HG02571 (cell line): ENCODE measurements around the gene HDHD2.
"Not testable (repeated sequence)": the region's sequence is repeated elsewhere in the genome, so short reads cannot be mapped to it uniquely, and the experiment has no call there.

ENCODE experiments used
- ATAC-seq: cut with Tn5 transposase; IDR thresholded peaks from one replicate; pipeline ENCODE4 v1.9.1; 2021; ENCODE audit warnings: mild to moderate bottlenecking, moderate library complexity; ENCODE audit not compliant: unreplicated experiment

Gene HDHD2, protein sequence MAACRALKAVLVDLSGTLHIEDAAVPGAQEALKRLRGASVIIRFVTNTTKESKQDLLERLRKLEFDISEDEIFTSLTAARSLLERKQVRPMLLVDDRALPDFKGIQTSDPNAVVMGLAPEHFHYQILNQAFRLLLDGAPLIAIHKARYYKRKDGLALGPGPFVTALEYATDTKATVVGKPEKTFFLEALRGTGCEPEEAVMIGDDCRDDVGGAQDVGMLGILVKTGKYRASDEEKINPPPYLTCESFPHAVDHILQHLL

DNA sequence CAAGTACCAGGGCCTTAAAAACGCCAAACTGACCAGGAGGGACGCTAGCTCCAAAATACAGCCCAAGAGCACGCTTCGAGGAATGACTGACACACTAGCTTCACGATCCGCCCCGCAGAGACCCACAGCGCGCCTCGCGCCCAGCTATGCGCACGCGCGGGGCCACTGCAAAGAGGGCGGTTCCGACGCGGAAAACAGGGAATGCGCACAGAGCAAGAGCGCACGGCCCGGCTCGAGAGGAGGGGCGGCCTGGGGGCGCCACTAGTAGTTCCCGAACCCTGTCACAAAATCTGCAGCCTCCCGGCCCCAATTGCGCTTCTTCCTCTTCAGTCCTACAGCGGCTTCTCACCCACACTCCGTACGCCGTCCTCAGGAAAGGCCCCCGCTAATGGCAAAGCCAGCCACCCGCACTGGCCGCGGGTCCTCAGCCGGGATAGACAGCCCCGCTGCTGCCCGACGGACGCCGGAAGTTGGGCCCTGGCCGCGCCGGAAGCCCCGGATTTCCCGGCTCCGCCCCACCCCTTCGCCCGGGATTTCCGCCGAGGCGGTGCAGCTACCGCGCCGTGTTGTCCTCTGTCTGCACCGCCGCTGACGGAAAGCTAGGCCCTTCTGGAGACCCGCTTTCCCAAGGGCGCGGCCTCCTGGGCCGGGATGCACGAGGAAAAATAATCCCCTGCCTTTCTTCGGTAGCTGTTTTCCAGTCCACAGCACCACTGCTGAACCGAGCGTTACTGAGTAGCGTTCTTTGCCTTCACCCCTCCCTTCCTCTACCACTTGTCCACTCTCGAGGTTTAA lies at the start of gene HDHD2:
Gene HDHD2, minus strand, starts transcription at position 472 of the 795 bp plus-strand sequence. CDS start 14,061 bp downstream, outside the sequence.
- ATAC-seq = peak; percentile 84

DNA sequence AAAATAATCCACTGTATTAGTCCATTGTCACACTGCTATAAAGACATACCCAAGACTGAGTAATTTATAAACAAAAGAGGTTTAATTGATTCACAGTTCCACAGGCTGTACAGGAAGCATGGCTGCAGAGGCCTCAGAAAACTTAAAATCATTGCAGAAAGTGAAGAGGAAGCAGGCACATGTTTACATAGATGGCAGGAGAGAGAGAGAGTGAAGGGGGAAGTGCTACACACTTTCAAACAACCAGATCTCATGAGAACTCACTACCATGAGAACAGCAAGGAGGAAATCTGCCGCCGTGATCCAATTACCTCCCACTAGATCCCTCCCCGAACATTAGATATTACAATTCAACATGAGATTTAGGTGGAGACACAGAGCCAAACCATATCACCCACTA lies 45.7 kb upstream of the HDHD2 start:
- ATAC-seq = not testable (repeated sequence)

DNA sequence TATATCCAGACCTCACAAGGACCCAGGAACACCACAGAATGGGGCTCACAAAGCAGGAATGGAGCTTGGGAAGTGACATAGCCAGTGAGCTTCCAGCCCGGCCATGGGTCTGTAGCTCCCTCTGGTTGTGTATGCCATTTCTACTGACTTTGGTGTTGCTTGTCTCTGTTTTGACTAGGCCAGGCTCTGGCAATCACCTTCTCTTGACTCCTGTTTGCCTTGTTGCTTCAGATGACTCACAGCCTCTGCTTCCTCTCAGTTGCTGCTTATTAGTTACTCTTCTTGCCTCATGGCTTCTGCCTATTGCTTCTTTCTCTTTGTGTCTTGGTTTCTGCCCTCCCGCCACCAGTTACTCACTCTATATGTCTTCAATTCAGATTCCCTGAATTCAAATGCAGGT lies 41.7 kb upstream of the HDHD2 start:
- ATAC-seq = no peak

DNA sequence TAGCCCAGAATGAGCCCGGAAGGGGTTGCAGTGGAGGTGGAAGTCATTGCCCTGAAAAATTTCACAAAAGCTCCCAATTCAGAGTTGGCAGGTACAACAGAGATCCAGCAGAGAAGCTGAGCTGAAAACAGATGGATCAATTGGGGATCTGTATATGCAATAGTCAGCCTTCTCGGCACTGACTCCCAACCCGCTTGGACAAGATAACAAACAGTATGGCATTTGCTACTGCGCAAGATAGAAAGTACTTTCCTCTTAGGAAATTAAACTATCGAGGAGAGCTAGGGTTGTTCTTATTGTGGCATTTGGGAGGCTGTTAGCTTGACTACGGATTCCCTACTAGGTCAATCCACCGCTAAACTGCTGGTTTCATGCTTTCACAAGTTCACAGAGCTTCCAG lies 37.4 kb upstream of the HDHD2 start:
- no peak for ATAC-seq

DNA sequence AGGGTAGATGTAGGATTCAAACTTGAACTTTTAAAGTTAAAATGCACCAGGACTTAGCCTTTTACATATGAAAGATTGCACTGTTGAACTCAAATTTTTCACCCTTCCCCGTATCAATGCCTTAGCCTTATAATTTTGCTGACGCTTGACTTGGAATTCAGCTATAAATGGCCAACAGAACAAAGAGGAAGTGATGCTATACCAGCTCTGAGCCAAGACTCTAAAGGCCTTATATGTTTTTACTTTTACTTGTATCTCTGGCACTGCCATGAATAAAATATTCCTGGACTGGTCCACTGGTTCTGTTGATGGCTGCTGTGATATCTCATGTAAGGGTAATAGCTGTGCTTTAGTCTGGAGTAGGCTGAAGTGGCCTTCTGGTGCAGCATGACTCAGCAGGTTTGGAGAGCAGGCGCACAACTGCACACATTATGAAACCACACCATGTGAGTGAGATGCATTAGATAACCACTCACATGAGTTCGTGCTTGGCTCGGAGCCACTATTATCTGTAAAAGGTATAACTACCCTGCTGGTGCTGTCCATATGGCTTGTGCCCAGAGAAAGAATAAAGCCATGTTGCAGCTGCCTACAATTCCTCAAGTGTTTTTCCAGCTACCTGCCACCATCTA lies 34.2 kb upstream of the HDHD2 start:
- no peak for ATAC-seq

DNA sequence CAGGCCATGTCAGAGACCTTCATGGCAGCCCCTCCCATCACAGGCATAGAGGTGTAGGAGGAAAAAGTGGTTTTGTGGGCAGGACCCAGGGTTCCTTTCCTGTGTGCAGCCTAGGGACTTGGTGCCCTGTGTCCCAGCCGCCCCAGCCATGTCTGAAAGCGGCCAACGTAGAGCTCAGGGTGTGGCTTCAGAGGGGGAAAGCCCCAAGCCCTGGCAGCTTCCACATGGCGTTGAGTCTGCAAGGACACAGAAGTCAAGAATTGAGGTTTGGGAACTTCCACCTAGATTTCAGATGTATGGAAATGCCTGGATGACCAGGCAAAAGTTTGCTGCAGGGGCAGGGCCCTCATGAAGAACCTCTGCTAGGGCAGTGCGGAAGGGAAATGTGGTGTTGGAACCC lies 31.9 kb upstream of the HDHD2 start:
- ATAC-seq = not testable (repeated sequence)

DNA sequence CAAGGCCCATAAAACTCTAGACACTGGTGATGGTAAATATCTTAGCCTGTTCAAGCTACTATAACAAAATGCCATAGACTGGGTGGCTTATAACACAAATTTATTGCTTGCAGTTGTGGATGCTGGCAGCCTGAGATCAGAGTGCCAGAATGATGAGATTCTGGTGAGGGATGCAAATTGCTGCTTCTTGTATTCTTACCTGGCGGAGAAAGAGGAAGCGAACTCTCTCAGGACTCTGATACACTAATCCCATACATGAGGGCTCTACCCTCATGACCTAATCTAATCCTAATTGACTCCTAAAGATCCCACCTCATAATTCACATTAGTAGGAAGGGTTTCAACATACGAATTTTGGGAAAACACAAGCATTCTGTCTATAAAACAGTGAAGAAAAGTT lies 30.5 kb upstream of the HDHD2 start:
- no peak for ATAC-seq

DNA sequence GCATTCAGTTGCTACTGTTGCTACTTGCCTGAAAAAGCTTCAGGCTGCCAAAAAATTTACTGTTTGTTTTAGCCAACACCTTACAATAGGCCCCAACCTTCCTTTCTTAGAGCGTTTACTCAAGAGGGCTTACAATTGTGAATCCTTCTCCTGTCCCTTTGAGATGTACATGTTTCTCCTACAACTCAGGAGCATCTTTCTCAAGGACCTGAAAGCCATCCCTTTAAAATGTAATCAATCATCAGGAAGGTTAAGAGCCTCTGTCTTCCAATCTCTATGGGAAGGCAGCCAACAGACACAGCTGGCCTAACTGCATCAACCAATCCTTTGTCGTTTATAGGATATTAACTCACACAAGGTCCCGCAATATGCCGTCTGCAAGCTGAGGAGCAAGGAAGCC lies 29.2 kb upstream of the HDHD2 start:
- no peak for ATAC-seq

DNA sequence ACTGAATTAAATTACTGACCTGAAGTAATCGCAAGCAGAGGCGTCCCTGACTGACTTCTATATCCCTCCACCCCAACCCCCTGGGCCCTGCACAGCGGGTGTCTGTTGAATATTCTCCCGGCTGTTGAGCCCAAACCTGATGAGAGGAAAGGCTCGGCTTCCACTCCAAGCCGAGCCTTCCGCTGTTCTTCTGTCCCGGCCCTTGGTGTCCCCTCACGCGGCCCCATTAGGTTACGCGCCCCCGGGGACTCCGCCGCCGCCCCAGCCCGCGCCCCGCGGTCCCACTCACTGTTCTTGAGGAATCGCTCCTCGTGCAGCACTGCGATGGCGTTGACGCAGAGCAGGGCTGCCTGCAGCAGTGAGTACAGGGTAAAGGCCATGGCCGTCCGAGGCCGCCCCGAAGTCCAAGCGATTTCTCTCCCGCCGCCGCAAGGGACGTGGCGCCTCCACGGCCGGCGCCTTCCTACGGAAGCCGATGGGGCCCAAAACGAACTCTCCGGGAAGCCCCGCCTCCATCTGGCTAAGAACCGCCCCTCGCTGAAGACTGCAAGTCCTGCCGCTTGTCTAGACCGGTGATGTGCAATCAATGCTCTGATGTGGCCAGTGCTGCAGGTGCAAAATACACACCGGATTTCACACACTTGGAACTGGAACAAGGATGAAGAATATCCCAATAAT lies 25.7 kb upstream of the HDHD2 start, which contains the start of gene IER3IP1:
Gene IER3IP1, minus strand, starts transcription at position 467 of the 678 bp plus-strand sequence. Its CDS starts 87 bp downstream, at position 380.
- ATAC-seq = peak; percentile 82

DNA sequence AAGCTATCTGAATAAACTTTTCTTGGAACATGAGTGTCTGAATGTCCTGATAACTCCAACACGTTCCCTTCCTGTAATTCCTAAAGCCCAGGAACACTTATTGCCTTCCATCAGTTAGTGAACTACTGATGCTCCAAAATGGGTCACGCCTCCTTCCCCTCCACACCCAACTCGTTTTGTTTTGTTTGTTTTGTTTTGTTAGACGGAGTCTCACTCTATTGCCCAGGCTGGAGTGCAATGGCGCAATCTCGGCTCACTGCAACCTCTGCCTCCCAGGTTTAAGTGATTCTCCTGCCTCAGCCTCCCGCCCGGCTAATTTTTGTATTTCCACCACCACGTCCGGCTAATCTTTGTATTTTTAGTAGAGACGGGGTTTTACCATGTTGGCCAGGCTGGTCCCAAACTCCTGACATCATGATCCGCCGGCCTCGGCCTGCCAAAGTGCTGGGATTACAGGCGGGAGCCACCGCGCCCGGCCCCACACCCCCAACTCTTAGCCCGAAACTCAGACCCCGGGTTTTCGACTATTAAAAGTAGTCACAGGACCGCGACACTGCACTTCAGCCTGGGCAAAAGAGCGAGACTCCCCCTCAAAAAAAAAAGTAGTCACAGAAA lies 25.1 kb upstream of the HDHD2 start:
- peak; percentile 13 for ATAC-seq

DNA sequence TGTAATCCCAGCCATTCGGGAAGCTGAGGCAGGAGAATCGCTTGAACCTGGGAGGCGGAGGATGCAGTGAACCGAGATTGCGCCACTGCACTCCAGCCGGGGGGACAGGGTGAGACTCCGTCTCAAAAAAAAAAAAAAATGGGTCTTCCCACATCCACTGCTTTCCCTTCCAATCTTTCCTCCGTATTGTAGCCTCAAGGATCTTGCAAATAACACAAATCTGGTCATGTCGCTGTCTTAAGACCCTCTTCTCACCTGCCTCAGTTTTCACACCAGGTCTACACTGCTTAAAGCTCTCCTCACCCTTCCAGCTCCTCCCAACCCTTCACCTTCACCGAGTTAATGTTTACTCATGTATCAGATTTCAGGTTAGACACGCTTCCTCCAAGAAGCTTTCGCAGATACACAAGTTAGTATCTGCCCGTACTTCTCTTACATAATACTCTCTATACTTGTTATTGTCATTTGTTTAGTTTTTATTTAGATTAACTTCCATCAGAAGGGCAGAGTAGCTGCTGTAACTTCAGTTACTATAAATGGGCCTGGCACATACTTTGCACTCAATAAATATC lies 24.3 kb upstream of the HDHD2 start:
- ATAC-seq = no peak

DNA sequence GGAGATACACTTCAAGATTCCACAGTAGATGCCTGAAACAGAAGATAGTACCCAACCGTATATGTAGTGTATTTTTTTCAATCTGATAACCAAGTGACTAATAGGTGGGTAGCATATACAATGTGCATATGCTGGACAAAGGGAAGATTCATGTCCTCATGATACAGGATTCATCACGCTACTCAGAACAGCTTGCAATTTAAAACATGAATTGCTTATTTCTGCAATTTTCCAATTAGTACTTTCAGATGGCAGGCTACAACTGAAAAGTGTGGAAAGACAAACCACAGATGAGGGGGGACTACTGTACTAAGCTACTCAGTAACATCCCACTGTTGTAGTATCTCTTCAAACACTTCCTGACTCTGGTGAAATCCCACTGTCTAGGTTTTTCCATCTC lies 22.2 kb upstream of the HDHD2 start:
- ATAC-seq = no peak

DNA sequence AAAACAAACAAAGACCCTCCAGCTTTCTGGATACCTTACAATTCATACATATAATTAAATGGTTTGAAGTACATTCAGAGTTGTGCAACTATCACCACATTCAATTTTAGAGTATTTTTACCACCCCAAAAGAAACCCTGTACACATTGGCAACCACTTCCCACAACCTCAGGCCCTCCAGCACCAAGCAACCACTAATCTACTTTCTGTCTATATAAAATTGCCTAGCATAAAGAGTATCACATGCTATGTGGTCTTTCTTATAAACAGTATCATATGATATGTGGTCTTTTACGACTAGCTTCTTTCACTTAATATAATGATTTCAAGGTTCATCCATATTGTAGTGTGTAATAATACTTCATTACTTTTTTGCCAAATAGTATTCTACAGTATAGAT lies 18.6 kb upstream of the HDHD2 start:
- ATAC-seq = no peak

DNA sequence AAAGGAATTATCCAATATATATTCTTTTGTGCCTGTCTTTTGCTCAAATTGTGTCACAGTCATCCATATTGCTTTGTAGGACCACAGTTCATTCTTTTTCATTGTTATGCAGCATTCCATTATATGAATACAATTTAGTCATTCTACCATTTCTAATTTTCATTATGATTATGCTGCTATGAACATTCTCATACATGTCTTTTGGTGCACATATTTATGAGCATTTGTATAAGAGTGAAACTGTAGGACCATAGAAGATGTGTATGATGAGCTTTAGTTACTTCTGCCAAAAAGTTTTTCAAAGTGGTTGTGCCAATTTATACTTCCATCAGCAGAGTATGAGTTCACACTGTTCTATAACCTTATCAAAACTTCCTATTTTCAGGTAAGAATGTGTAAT lies 18.2 kb upstream of the HDHD2 start:
- no peak for ATAC-seq

DNA sequence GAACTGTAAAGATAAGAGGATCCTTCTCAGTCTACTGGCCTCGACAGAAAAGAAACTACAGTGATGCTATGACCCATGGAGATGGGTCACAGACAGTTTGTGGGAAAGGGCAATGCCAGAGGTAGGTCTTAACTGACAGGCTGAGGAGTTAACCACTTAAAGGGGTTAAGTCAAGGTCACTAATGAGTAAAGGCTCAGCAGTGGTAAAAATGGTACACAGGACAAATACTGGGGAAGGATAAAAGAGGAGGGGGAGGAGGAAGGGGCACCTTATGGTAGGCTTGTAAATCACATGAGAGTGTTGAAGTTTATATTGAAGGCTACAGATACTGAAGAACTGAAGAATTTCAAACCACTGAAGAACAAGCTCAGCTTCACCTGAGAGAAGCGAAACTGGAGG lies 16.0 kb upstream of the HDHD2 start:
- ATAC-seq = no peak

DNA sequence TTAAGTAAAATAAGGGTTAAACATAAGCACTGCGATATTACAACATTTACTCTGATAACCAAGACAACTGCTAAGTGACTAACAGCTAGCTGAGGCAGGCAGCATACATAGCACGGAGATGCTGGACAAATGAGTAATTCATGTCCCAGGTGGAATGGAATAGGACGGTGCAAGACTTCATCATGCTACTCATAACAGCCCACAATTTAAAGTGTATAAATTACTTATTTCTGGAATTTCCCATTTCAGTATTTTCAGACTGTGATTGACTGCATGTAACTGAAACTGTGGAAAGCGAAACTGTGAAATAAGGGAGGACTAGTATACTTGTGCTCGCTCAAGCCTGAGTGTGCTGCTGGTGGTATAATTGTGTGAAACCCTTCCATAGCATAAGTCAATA lies 12.9 kb upstream of the HDHD2 start:
- peak; percentile 70 for ATAC-seq

DNA sequence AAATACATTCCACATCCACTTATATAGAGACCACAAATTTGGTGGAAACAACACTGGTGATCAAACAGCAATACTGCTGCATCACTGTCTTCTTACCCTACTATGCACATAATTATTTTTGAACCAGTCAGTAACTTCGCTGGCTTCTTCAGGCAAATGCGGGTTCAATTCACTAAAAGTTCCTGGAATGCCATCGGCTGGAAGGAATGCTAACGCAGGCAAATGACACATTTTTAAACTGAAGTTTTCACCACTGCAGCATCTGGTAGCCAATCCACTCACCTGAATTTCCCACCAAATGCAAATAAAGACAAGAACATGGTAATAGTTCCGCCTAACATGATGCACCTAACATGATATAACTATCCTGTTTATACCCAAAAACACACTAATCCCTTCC lies 10.0 kb upstream of the HDHD2 start:
- no peak for ATAC-seq

DNA sequence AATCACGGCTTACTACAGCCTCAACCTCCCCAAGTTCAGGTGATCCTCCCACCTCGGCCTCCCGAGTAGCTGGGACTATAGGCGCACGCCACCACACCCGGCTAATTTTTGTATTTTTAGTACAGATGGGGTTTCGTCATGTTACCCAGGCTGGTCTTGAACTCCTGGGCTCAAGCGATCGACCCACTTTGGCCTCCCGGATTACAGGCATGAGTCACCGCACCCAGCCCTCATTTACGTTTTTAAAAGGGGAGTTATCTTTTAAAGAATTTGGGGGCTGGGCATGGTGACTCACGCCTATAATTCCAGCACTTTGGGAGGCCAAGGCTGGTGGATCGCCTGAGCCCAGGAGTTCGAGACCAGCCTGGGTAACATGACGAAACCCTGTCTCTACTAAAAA lies 8.1 kb upstream of the HDHD2 start:
- ATAC-seq = not testable (repeated sequence)

DNA sequence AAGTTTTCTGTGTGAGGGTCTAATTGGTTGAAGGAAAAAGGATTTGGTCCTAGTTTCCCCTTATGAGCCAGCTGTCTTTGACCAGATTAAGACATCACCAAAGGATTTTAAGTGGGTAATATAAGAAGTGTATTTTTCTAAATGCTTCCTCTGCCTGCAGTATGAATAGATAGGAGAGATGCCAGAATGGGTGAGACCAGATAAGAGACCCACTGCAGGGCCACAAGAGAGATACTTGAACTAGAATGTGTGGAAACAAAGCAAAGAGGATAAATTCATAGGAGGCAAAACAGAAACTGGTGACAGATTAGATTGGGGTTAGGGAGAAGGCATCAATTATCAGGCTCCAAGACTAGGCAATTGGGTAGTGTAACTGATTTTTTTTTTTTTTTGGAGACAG lies 1.1 kb upstream of the HDHD2 start:
- ATAC-seq = no peak

DNA sequence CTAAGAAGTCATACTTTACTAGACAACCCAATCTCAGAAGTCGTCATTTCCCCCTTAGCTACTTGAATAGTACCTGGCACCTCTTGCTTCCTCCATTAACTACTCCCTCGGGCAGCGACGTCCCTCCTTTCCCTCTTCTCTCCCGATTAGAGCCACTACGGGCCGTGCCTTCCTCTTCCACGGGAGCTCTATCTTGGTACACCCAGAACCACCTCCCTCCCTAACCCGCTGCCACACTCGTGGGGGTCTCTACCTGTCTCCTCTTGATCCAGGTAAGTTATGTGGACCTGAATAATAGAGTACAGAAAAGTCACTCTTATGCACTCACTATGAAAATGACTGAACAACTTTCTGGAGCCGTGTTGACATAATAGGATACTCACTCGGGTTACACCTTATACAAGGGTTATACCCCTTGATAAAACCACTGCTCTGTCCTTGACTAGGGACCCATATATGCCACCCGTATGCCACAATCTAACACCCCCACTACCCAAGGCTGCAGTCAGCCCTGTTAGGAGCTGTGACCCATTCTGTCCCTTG lies 595 bp upstream of the HDHD2 start:
- ATAC-seq = peak; percentile 22
